ENCODE measurements around the gene ARHGAP21.
A peak's percentile ranks its signal among the peaks of the same experiment; 100 is the strongest.

ARHGAP21 gene

DNA sequence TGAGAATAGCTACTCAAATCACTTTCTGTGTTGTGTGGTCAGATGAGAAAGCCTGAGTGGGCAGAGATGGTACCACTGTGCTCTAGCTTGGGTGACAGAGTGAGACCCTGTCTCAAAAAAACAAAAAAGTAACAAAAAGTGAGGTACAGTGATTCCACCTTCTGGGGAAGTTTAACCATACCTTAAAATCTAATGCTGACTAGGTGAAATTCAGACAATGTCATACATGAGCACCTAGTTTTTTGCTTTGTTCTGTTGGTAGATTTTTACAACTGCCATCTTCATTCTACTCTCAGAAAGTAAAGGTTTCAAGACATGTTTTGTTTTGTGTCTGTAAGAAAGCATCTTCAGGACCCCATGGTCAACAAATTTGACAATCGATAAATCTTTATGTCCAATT lies 144.2 kb downstream of the ARHGAP21 start:
- DNase-seq (ENCODE audit: low spot score) (no peak), FAIRE-seq (no peak)

DNA sequence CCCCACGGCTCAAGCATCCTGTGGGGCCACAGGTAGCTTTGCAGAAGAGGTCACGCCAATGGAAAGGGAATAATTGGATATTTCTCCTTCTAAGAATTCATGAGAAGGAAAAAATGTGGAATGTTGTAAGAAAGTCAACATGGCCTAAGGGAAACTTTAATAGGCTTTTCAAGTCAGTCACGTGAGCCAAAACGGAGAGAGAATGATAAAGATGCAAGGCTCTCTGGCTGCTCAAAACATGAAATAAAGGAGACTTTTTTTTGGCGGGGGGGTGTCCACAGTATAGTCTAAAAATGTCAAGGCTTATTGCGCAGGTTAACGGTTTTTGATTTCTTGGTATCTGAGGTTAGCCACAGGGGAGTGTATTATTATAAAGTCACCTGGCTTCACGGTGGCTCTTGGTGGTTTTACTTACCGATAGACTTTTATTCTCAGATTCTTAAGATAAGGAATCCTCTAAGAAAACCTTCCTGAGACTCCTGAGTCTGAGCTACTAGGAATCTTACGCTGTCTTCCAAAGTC lies 148.1 kb downstream of the ARHGAP21 start:
- no peak for DNase-seq (ENCODE audit: low spot score)
- no peak for FAIRE-seq

DNA sequence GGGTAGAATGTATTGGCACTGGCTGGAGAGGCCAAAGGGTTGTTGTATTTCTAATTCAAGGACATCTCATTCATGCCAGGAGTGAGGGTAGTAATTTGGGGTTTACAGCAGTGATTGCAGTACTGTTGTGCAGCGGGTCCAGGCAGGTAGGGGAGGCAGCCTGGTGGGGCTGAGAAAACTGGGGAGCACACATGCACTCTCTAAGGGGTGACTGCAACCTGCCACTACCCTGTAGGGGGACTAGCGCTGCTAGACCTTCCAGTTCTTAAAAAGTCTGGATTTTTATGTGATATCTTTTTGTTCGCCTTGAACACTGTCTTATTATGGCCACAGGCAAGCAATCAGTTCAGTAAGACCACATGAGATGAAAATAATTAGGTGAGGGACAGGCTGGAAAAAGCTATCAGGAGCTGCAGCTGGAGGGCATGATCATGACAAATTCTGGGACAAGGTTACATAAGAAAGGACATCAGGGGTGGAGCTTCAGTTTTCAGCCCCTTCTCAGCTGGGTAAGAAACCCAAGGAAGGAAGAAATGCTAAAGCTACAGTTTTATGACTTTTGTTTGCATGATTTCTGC lies 149.0 kb downstream of the ARHGAP21 start:
- DNase-seq (ENCODE audit: low spot score) (no peak), FAIRE-seq (no peak)

DNA sequence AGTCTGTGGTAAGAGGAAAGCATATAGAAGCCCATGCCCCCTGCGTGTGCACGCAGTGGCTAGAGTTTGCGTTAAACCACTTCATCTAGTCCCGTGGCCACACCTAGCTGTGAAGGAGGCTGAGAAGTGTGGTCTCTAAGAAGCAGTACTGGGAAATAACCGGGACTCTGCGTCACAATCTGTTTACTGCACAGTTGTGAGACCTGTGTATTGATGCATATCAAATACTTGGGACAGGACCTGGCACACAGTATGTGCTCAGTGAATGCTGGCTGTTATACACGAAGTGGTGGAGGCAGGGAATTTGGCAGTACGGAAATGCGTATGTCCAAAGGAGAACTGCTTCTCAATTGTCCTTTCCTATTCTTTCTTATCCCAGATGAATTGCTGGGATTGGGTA lies 149.5 kb downstream of the ARHGAP21 start:
- no peak for FAIRE-seq
- DNase-seq (ENCODE audit: low spot score) = no peak

DNA sequence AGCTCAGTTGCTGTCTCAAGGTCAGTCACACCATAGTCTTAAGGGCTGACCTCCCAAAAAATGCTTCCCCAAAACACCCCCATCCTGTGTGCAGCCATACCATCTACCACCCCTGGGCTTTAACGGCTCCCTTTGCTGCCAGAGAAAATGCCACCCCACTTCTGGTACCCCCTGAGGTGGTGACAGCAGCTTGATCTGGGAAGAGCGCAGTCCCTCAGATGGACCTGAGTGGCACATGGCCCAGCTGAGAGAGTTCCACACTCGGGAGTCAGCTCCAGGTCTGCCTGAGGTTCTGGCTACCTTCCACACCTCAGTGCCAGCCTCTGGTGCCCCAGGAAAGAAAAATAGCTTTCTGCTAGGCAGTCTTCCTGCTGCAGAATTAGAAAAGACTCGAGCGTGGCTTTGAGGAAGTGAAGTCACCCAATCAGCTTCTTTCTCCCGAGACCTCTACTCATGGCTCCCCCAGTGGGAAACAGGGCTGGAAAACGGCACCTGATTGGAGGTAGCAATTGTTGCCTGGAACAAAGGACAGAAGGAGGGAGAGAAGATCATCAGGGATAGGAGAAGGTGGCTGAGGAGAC lies 151.7 kb downstream of the ARHGAP21 start:
- FAIRE-seq (no peak), DNase-seq (ENCODE audit: low spot score) (no peak)

DNA sequence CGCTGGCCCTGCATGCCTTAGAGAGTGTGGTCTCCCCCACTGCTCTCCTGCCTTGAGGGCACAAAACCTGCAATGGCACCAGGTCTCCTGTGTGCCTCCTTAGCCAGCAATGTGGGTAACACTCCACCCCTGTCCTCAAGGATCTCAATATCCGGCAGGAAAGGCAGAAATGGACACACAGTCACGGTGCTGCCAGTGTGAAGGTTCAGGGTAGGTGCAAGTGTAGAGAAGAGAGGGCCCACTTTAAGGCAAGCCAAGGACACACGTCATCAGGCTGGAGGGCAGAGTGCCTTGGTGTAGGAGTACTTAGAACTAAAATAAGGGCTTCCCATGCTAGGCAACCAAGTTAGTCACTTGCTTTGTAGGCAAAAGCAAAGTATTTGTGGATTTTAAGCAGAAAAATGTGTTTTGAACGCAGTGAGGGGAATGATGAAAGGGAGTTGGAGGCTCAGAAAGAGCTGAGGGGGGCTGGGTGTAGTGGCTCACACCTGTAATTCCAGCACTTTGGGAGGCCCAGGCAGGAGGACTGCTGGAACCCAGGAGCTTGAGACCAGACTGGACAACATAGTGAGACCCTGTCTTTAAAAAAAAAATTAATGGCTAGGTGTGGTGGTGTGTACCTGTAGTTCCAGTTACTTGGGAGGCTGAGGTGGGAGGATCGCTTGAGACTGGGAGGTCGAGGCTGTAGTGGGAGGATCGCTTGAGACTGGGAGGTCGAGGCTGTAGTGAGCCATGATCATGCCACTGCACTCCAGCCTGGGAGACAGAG lies 152.8 kb downstream of the ARHGAP21 start:
- FAIRE-seq (no peak), DNase-seq (ENCODE audit: low spot score) (no peak)

DNA sequence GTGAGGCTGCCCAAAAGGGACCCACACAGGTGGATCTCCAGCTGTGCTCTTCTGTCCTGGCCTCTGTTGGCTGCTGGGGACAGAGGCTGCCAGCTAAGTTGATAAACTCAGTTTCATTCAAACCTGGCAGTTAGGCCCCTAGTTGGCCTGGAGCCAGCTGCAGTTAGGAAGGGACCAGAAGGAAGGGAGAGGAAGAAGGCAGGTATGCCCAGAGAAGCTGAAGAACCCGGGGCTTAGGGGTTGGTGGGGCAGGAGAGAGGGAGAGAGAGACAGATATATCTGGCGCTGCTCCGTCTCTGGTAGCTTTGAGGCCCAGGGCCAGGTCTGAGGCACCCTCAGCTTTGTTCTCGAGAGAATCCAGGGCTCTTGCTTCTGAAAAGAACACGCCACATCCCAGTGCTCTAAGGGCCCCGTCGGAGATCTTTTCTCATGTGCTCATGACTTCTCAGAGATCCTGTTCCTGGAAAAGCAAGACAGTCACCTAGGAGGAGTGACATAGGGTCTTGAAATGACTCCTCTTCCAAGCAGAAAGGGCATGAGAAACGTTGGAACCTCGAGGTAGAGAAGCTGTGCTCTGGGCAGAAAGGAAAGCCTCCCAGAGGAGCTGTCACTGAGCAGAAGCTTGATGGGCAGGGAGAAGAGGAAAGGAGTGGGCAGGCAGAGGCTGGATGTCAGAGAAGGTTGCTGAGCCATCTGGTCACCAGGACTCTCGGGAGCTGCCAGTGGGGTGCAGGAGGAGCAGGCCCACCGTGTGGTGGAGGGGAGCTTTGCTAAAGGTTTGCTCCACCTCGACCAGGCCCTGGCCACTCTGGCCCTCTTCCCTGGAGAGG lies 153.6 kb downstream of the ARHGAP21 start:
- no peak for FAIRE-seq
- DNase-seq (ENCODE audit: low spot score) = no peak

DNA sequence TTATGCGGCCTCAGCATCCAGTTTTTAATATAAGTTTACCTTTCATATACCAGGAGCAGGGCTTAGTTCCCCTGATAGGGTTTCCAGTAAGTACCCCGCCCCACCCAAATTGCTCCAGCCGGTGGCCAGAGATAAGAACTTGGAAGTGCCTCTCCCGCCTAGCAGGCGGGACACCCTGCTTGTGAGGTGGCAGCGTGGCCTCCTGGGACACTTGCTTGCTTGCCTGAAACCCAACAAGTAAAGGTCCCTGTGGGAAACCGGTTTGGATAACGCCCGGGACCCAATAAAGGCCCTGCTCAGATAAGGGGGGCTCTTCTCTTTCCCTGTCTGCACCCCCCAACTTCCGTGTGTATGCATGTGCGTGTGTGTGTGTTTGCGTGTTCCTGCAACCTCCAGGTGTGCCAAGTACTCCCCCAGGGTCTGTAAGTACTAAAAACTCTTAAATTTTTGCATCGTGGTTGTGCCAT lies 154.3 kb downstream of the ARHGAP21 start:
- no peak for DNase-seq (ENCODE audit: low spot score)
- FAIRE-seq = no peak

DNA sequence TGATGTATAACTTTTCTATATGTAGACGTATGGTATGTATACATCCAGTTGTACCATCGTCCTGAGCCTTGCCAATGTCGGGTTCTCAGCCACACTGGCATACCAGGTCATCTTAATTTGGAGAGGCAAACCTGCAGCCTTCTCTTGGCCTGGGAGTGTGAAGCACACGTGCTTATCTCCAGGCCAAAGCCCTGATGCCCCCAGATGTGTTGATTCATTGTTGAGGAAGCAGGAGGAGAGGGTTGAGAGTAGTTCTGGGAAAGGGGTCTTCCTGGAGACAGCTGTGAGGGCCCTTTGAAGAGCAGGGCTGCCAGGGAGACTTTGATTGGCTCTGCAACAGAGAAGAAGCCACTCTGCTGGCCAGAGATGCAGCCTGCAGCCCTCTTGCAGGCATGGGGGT lies 155.6 kb downstream of the ARHGAP21 start:
- FAIRE-seq = no peak

DNA sequence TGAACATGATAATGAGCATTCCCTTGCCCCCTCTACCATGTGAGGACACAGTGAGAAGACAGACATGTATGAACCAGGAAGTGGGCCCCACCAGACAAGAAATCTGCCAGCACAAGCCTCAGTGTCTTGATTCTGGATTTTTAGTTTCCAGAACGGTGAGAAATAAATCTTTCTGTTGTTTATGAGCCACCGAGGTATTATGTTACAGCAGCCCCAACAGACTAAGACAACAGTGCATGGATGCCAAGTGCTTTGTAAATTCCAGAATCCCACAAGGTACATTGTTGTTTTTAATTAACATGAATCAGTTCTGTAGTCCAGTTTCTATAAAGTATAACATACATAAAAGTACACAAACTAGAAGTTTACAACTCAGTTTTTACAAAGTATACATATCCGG lies 162.2 kb downstream of the ARHGAP21 start:
- DNase-seq (ENCODE audit: low spot score) (no peak), FAIRE-seq (no peak)

More for the DNA sequence above, 155.6 kb downstream of the ARHGAP21 start:
- no peak for DNase-seq (ENCODE audit: low spot score)

DNA sequence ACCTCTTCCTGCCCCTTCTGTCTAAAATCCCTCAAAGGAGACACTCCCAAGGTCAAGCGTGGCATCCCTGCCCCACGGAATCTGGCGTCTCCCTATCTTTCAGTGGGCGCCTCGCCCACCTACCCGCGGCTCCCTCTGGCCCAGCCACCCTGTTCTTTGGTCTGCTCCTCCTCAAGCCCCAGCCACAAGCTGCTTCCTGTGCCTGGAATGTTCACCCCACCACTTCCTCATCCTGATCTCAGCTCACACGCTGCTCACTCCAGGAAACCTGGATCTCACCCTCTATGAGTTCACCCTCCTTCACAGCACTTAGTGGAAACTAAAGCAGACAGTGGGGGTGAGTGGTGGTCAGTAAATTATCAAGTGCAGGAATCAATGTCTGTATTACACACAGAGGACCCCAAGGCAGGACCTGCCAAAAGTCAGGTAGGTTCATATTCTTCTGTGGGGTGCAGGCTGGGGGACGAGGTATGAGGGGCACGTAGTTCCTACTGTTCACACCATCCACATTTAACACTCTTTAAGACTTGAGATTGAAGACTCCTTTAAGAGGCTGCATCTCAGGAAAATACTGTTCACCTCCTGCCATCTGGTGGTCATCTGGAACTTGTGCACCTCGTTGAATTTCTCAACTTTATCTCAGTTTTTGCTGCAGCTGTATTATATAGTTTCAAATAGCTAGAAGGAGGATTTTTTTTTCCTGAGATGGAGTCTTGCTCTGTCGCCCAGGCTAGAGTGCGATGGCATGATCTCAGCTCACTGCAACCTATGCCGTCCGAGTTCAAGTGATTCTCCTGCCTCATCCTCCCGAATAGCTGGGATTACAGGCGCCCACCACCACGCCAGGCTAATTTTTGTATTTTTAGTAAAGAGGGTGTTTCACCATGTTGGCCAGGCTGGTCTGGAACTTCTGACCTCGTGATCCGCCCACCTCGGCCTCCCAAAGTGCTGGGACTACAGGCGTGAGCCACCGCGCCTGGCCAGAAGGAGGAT lies 166.6 kb downstream of the ARHGAP21 start:
- DNase-seq (ENCODE audit: low spot score) = peak; percentile 55
- peak; percentile 52 for FAIRE-seq

DNA sequence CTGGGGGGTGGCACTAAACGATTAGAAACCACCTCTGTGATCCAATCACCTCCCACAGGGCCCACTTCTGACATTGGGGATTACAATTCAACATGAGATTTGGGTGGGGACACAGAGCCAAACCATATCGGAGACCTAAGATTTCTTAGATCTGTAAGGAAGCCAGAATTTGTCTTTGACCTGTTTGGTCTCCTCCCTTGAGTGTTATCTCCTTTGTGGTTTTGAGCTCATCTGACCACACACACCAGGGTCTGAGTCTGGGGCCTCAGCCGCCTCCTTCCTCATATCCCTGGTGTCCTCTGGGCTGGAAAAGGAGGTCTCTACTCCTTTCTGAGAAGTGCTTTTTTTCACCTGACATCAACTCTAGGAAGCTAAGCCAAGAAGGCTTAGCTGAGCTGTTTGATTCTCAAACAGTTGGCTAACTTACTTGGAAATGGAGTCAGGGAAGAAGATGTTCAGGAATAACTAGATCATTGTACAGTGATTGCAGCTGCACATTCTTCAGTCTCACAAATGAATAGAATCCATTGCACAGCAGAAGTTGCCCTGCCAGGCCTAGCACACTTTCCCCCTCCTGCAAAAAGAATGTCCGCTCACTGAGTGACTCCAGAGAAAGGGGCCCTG lies 167.4 kb downstream of the ARHGAP21 start:
- DNase-seq (ENCODE audit: low spot score) (no peak), FAIRE-seq (no peak)

DNA sequence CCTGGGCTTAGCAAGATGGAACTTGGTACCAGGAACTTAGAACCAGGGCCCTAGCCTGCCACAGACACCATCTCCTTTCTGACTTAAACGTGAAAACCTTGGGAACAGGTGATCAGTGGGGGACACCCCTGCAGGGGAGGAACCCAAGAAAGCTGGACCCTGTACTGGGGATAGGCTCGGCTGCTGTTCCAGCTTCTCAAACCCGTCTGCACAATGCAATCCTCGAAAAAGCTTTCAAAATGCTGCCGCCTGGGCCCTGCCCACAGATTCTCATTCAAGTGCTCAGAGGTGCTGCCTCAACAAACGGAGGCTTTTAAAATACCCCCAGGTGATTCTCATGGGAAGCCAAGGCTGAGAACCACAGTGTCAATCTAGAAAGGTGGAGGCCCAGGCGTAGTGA lies 169.7 kb downstream of the ARHGAP21 start:
- no peak for DNase-seq (ENCODE audit: low spot score)
- FAIRE-seq = no peak

DNA sequence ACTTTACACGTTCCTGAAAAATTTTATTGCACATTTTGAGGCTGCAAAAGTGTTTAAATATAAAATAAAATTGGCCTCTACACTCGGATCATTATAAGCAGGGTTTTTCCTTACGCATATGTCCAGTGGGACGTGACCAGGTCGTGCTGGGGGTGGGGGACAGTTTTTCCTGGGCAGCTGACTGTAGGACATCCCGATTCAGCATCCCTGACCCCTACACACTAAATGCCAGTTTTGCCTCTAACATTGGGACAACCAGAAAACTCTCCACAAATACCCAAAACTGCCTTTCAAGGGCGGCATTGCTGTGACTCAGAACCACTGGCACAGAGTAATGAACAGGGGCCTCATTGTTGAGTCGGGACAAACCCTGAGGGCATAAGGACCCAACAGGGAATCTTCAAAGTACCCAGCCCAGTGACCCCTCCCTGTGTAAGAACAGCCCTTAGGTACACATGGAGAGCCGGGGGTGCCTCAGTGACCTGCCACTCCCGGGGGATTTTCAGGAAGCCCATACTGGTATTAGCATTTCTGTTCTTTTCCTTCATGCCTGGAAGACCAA lies 170.6 kb downstream of the ARHGAP21 start:
- FAIRE-seq = no peak
- DNase-seq (ENCODE audit: low spot score) = no peak

DNA sequence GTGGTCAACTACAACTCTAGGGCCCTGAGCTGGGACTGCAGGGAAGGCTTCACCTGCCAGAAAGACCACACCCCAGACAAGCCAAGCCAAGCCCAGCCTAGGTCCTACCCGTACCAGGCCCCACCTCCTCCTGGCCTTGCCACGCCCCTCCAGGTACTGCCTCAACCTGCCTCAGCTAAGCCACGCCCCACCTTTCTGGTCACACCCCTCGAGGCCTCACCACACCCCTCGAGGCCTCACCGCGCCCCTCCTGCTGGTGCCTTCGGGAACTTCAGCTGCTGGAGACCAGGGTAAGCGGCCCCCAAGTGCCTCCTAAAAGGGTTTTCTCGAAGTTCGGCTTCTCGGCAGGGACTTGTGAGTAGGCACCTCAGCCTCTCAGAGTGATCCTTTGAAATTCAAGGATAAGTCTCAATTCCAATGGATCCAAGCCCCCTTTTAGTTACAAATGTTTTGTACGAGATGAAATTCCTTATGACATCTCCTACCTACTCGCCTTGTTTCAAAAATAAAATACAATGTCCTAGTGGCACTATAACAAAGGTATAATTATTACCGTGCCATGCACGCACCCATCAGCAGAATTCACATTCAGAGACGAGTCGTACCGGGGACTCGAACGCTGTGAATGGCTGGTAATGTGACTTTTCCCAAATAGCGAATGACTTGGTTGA lies 171.2 kb downstream of the ARHGAP21 start:
- FAIRE-seq = no peak

DNA sequence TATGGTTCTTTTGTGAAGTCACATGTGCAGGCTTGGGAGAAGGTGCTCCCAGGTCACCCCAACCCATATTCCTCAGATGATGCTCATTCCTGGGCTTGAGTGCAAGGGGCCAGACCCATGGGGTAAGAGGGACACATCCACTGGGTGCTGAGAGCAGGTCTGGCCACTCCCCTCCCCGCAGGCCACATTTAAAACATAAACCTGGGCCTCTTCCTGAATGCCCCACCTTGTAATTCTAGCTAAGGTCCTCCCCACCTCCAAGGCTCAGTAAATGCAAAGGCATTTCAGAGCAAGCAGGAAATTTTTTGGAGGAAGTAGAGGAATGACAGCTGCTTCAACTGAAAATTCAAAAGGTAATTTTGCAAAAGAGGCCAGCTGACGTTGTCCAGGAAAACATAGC lies 172.5 kb downstream of the ARHGAP21 start:
- FAIRE-seq (no peak), DNase-seq (ENCODE audit: low spot score) (no peak)

More for the DNA sequence above, 171.2 kb downstream of the ARHGAP21 start:
- no peak for DNase-seq (ENCODE audit: low spot score)

DNA sequence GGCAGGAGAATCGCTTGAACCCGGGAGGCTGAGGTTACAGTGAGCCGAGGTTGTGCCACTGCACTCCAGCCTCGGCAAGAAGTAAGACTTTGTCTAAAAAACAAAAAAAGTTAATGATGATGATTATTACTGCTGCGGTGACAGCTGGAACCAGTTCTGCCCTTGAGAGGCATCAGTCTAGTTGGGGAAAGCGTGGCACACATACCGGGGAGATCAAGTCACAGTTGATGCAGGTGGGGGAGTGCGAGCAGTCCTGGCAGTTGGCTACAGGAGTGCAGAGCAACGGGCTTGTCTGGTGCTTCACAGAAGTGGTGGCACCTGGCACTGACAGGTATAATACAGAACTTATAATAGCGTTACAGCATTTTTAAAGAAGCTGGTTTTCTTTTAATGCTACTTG lies 173.0 kb downstream of the ARHGAP21 start:
- FAIRE-seq = no peak
- DNase-seq (ENCODE audit: low spot score) = no peak

DNA sequence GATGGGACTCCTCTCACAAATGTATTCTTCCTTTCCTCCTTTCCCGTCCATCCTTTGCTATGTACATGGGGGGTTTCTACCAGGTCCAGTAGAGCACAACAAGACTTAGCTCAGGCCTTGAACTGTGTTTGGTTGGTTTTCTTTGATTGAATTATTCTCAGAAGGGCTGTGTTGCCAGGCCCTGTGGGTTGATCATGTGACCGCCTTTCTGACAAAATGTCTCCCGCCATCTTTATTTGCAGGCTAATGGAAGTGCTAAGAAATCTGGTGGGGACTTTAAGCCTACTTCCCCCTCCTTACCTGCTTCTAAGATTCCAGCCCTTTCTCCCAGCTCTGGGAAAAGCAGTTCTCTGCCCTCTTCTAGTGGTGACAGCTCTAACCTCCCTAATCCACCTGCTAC lies 178.1 kb downstream of the ARHGAP21 start:
- FAIRE-seq (no peak), DNase-seq (ENCODE audit: low spot score) (no peak)

DNA sequence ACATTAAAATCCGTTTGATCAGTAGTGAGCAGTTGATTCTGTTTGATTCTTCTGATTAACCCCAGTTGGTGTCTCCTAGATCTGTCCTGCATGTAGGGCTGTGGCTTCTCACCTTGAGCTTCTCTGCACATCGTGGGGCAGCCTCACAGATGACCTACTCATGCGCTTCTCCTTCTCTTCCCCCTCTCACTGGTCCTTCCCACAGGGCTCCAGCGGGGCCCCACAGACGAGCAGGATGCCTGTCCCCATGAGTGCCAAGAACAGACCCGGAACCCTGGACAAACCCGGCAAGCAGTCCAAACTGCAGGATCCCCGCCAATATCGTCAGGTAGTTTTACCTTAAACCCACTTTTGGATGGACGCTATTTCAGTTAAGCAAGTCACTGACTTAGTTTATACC lies 178.9 kb downstream of the ARHGAP21 start:
- no peak for FAIRE-seq
- no peak for DNase-seq (ENCODE audit: low spot score)
